HFFc6 (cell line): ENCODE results near the gene WHRN. TPM values are rescaled to one million over a fixed set of nuclear protein-coding genes. Genes with fewer than 3 reads are reported as not detected.

Experiments
- DNase-seq: peaks from one replicate; pipeline ENCODE4 v3.0.0-alpha.2; 2018
- H3K27ac Mint-ChIP-seq: 2 replicates; pipeline ENCODE4 v1.8.0; 2020; ENCODE audit warnings: mild to moderate bottlenecking, mixed read lengths
- H3K27me3 Mint-ChIP-seq: 2 replicates; pipeline ENCODE4 v1.8.0; 2021; ENCODE audit warnings: mild to moderate bottlenecking, moderate library complexity, mixed read lengths; ENCODE audit not compliant: insufficient read depth
- H3K36me3 Mint-ChIP-seq: 2 replicates; pipeline ENCODE4 v1.8.0; 2021; ENCODE audit warnings: low read depth, mixed read lengths
- H3K4me1 Mint-ChIP-seq: 2 replicates; pipeline ENCODE4 v1.8.0; 2020; ENCODE audit warnings: low read depth, mixed read lengths
- H3K4me3 Mint-ChIP-seq: 2 replicates; pipeline ENCODE4 v1.8.0; 2020; ENCODE audit warnings: mild to moderate bottlenecking, moderate library complexity, mixed read lengths
- H3K9me3 Mint-ChIP-seq: 2 replicates; pipeline ENCODE4 v1.8.0; 2020; ENCODE audit warnings: mild to moderate bottlenecking, mixed read lengths
- total RNA-seq, 6 experiments: library from RNA; stranded (reverse); fragmentation: NEBNext Ultra II Directional; extraction: Animal tissue kit (Norgen Biotek cat#: 25700); gene quantifications; 2 replicates in 1 of 6; 3 replicates in 5 of 6; pipeline ENCODE4 v1.2.3, GENCODE V29; 2021
- TF ChIP-seq, protein P1 (sequence below): fragments of 200-600 bp; sonication (generic); IDR thresholded peaks from 2 replicates; pipeline ENCODE4 v1.5.0; 2021; ENCODE audit warnings: antibody characterized with exemption, mild to moderate bottlenecking

The WHRN gene
- total RNA-seq, 6 experiments from 2014 or later: 3.0 to 4.8 (median 3.6) TPM

DNA sequence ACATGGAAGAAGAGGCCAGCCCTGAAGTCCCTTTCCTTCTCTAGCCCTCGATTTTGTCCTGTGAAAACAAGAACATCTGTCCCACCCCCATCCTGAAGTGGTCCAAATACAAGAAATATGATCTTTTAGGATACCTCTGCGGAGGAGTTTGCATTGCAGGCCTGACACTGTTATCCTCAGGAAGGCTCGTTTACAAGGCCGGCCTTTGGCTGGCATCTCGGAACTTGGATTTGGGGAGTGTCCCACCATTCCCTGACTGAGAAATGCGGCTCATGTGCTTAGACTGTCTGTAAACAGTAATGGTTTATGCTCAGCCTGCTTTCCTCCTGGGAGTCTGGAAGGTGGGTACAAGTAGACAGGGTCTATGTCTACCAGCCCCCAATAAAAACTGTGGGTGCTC lies 26.4 kb downstream of the WHRN start:
- no peak for DNase-seq
- no peak overlapping the region for H3K4me3 Mint-ChIP-seq
- no peaks in the 10 kb centered on the region for H3K36me3 Mint-ChIP-seq
- H3K9me3 Mint-ChIP-seq: no peaks in the 10 kb centered on the region
- TF ChIP-seq, protein P1, sequence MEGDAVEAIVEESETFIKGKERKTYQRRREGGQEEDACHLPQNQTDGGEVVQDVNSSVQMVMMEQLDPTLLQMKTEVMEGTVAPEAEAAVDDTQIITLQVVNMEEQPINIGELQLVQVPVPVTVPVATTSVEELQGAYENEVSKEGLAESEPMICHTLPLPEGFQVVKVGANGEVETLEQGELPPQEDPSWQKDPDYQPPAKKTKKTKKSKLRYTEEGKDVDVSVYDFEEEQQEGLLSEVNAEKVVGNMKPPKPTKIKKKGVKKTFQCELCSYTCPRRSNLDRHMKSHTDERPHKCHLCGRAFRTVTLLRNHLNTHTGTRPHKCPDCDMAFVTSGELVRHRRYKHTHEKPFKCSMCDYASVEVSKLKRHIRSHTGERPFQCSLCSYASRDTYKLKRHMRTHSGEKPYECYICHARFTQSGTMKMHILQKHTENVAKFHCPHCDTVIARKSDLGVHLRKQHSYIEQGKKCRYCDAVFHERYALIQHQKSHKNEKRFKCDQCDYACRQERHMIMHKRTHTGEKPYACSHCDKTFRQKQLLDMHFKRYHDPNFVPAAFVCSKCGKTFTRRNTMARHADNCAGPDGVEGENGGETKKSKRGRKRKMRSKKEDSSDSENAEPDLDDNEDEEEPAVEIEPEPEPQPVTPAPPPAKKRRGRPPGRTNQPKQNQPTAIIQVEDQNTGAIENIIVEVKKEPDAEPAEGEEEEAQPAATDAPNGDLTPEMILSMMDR: no peak
- no peaks in the 10 kb centered on the region for H3K4me1 Mint-ChIP-seq
- H3K27me3 Mint-ChIP-seq: no peaks in the 10 kb centered on the region; the same call in 1 of the 2 replicates
- no peak overlapping the region for H3K27ac Mint-ChIP-seq

DNA sequence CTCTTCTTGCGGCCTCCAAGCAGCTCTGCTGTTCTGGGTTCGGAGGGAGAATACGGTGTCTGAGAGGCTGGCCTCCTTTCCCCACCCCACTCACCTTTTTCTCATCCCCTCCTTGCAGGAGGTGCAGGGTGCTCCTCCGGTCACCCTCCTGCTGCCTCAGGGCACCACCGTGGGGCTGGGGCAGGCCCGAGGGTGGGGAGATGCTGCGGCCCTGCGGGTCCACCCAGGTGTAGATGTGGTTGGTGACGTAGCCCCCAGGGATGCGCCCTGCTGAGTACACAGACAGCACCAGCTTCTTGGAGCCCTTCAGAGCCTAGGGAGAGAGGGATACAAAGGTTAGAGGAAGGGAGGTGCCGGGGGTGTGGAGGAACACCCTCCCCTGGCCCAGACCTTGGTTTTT lies 26.8 kb downstream of the WHRN start:
- no peaks in the 10 kb centered on the region for H3K36me3 Mint-ChIP-seq
- no peak for DNase-seq

DNA sequence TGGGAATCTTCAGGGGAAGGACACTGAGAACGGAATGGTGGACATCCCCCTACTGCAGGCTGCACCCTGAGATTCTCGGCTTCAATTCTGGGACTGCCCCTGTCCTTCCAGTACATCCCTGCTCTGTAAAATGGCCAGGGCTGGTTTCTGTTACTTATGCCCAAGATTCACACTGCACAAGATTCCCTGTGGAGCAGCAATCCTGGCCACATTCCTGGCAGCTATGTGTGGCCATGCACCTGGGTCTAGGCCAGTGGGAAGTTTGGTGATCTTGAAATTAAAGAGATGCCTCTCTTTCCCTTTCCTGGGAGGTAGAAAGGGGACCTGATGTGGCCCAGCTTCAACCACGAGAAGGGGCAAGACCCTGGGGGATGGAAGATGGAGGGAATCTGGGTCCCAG lies 27.6 kb downstream of the WHRN start:
- TF ChIP-seq, protein P1: no peak
- H3K4me1 Mint-ChIP-seq: peaks cover 7% of the 10 kb centered on the region
- DNase-seq: no peak
- no peak overlapping the region for H3K4me3 Mint-ChIP-seq
- no peaks in the 10 kb centered on the region for H3K36me3 Mint-ChIP-seq
- no peaks in the 10 kb centered on the region for H3K27me3 Mint-ChIP-seq
- no peaks in the 10 kb centered on the region for H3K9me3 Mint-ChIP-seq
- no peak overlapping the region for H3K27ac Mint-ChIP-seq

More for the DNA sequence above, 26.8 kb downstream of the WHRN start:
- TF ChIP-seq, protein P1: no peak
- Mint-ChIP-seq H3K4me3 (no peak overlapping the region), H3K4me1 (no peaks in the 10 kb centered on the region), H3K27ac (no peak overlapping the region), H3K9me3 (no peaks in the 10 kb centered on the region), H3K27me3 (no peaks in the 10 kb centered on the region; the same call in 1 of the 2 replicates)

DNA sequence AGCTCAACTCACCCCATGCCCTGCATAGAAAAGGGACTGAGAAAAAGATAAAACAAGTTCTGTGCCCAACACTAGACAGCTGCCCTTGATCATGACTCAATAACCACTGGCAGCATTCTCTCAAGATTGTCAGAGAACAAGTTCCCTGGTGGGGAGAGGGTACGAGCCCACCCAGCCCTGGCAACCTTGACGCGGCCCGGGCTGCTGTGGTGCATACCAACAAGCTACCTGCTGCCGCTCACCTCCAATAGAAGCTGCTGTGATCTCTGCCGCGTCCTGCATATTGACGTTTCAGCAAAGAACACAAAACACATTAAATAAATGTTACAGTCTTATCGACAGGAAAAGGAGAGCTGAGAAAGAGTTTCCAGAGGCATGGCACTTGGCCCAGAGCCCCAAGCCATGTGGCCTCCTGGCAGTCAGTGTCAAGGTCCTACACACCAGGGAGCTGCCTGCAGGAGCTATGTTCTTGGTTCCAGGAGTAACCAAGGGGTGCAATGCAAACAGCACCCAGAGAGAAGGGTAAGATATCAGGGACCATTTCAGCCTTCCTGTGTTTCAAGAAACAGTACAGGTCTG lies 28.3 kb downstream of the WHRN start:
- H3K9me3 Mint-ChIP-seq: no peaks in the 10 kb centered on the region
- no peak overlapping the region for H3K27ac Mint-ChIP-seq
- no peak overlapping the region for H3K4me3 Mint-ChIP-seq
- peaks cover 12% of the 10 kb centered on the region for H3K4me1 Mint-ChIP-seq
- TF ChIP-seq, protein P1: no peak
- H3K27me3 Mint-ChIP-seq: no peaks in the 10 kb centered on the region
- no peak for DNase-seq
- H3K36me3 Mint-ChIP-seq: no peaks in the 10 kb centered on the region

DNA sequence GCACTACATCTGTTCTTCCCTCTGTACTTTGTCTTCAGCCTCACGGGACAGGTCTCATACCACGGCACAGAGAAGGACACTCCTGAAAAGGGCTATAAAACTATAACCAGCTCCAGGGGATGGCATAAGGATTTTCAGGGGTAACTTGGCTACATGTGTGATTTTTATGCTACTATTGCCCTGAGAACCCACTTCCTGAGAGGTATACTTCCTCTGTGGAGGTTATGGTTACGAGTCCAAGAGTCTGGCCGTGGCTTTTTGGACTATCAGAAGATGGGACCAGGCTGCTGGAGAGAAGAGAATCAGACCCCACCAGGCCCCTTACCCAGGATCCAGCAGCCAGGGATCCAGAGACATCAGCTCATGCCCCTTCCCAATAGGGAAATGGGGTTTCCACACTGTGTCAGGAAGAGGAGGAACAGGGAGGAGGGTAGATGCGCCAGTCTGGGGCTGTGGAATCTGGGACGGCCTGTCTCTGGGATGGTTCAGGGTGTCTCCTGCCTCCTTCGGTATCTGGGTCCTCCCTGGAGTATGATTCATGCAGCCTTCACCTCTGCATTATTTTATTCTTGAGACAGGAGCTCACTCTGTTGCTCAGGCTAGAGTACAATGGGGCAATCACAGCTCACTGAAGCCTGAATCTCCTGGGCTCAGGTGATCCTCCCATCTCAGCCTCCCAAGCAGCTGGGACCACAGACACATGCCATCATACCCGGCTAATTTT lies 29.7 kb downstream of the WHRN start:
- Mint-ChIP-seq H3K27ac (no peak overlapping the region), H3K36me3 (no peaks in the 10 kb centered on the region), H3K27me3 (no peaks in the 10 kb centered on the region), H3K4me3 (no peak overlapping the region), H3K4me1 (peaks cover 12% of the 10 kb centered on the region), H3K9me3 (no peaks in the 10 kb centered on the region)
- DNase-seq: no peak
- TF ChIP-seq, protein P1: no peak
